ENCODE measurements around the gene INTS6.
A peak's percentile ranks its signal among the peaks of the same experiment; 100 is the strongest.

The INTS6 gene

DNA sequence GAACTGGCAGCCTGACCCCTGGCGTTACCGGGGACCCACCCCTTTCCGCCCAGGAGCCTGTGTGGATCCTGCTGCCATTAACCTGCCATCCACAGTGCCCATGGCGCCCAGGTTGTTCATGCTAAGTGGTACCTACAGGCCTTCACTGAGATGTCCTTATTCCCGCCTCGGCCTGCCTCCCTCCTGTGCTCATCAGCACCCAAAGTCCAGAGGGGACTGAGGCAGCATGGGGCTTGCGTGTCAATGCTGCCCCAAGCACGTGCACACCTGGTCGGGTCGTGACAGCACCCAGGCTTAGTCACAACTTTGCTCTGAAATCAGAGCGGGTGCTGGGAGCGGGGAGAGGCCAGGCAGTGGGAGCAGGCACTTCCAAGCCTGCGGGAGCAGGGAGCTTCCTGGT is 3.7 kb upstream of the INTS6 start:
- no peak for DNase-seq (ENCODE audit: low read depth)

- no peak for DNase-seq (ENCODE audit: low read depth)
Measured at GRCh38 chr13:51455532-51455931, 2.7 kb upstream of the INTS6 start.

DNA sequence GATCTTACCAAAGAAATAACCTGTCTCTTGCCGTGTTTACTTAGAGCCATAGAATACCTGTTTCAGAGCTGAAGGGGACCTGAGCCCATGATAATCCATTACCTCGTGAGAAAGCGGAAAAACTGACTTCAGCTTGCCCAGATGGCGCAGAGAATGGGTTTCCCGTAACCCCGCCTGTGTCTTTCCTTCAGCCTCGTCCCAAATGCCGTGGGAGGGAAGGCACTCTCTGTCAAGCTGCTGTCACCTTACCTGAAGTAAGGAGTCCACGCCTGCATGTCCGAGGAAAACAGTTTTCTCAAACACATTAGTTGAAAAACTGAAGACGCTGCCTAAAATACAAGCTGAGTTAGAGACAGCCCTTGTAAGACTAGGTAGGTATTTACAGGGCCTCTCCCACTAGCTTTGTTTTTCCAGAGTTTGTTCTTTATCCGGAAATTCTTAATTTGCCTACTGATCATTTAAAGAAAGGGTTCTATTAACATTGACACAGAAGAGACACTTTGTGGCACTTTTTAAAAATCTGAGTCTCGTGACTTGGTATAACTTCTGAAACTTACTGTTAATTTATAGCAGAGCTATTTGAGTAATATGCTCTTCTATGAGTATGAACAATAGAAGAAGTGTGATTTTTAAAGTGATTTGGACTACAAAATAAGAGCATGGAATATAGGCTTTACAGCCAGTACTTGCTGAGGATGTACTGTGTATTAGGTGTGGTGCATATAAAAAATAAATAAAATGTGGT is 1.3 kb upstream of the INTS6 start:
- DNase-seq (ENCODE audit: low read depth): peak; percentile 32

- DNase-seq (ENCODE audit: low read depth): peak; percentile 75
Measured at GRCh38 chr13:51453207-51453958, 547 bp upstream of the INTS6 start.

DNA sequence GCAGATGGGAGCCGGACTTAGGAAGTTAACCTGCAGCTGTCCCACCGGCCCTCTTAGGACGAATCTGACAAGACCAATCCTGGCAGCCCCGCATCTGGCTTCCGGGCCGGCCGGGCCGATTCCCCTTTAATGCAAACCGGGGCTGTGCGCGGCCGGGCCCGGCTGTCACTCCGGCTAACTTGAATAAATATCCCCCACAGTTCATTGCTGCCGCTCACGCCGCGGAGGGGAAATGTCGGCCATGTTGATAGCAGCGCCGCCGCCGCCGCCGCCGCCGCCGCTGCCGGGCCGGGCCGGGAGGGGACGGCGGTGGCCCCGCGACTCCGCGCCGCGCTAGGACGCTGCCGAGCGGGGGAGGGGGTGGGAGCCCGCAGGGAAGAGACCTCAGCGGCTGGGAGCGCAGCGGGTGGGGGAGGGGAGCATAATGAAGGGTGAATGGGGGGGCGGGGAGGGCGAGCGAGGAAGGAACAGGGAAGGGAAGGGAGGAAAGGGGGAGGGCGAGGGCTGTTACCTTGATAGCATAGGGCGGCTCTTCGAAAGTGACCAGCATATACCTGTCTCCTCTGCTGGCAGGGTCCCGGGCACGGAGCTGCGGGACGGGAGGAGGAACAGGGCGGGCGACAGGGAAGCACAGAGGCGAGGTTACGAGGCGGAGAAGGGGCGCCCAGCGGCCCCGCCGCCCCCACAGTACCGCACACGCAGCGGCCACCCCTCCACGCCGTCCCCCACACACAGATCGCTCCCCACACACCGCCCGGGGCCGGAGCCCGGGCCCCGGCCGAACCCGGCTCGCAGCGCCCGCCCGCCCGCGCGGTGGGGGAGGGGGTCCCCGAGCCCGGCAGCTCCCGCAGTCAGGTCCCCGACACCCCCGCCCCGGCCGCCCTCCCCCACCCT is 1.1 kb downstream of the INTS6 start:
- DNase-seq (ENCODE audit: low read depth): peak; percentile 70

DNA sequence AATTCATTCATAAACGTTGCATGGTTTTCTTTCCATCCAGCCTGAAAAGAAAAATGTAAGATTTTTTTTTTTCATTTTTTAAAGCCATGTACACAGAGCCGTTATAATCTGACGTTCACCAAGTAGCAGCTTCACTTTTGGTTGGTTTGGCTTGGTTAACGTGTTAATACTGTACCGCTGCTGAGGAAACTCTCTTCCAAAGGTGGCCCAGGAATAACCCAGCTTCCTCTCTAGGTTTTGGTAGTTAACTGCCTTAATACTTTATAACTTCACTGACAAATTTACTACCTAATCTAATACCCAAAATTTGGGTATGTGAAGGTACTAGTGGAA is 1.7 kb downstream of the INTS6 start:
- DNase-seq (ENCODE audit: low read depth): no peak

- no peak for DNase-seq (ENCODE audit: low read depth)
Measured at GRCh38 chr13:51449018-51449417, 3.8 kb downstream of the INTS6 start.

DNA sequence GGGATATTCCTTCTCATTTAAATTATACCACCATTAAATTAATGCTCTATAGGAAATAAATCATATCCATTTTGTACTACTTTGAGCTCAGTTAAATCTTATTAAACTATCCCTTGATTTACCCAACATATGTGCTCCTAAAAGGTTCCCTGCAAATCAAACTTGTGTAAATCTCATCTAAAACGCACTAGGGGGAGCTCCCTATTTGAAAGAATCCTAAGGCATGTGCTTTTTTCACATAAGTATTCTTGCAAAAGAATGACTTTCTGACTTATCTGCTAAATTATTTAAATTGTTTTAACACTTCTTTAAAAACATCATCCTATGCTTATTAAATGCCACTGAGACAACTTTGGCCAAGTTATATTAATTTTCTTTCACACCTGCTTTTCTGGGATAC is 7.9 kb downstream of the INTS6 start:
- DNase-seq (ENCODE audit: low read depth): no peak

DNA sequence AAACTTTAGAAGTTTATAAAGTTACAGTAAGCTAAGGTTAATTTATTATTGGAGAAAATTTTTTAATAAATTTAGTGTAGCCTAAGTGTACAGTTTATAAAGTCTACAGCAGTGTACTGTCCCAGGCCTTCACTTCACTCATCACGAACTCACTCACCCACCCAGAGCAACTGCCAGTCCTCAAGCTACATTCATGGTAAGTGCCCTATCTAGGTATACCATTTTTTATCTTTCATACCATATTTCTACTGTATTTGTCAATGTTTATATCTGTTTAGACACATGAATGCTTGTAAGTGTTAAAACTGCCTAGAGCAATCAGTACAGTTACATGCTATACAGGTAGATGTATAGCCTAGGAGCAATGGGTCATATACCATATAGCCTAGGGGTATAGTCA is 12.5 kb downstream of the INTS6 start:
- no peak for DNase-seq (ENCODE audit: low read depth)

GRCh38 chr13:51437550-51438127 is 15.2 kb downstream of the INTS6 start:
- no peak for DNase-seq (ENCODE audit: low read depth)

- DNase-seq (ENCODE audit: low read depth): no peak
Measured at GRCh38 chr13:51435002-51435578, 17.7 kb downstream of the INTS6 start.

GRCh38 chr13:51432576-51432975 is 20.3 kb downstream of the INTS6 start:
- no peak for DNase-seq (ENCODE audit: low read depth)

GRCh38 chr13:51426982-51427381 is 25.9 kb downstream of the INTS6 start:
- no peak for DNase-seq (ENCODE audit: low read depth)

- no peak for DNase-seq (ENCODE audit: low read depth)
Measured at GRCh38 chr13:51425410-51426042, 27.3 kb downstream of the INTS6 start.

- no peak for DNase-seq (ENCODE audit: low read depth)
Measured at GRCh38 chr13:51423766-51424165, 29.1 kb downstream of the INTS6 start.

GRCh38 chr13:51422484-51422883 is 30.4 kb downstream of the INTS6 start:
- DNase-seq (ENCODE audit: low read depth): no peak

DNA sequence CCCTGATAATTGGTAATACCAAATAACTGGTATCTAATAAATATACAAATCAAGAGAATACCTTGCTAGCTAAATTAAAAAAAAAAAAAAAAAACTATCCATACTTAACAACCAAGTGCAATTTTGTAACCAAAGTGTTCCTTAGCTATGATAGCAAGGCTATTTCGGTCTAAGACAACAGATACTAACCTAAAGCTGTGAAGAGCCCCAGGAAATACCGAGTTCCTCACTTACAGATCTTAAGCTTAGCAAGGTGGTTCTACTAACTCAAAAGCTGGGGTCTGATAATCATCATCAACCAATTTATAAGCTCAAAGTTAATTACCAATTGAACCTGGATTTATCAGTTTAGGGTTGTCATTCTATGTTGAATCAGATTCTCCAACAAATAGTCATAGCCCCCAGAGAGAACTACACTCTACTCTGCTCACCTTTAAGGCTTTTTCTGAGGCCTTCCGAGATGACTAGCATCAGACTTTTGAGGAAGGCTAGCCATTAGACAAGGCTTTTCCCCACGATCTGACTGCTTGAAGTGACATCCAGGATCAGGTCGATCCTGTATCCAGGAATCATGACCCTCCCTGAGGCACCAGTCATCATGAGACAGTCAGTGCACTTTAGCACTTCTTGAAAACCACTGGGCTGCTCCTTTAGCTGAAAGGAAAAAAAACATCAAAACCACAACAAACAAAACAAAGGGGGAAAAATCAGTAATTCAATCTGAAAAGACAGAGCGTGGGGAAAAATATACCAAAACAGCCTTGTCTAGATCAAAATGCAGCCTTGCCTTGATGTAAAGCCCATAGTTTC is 31.9 kb downstream of the INTS6 start:
- DNase-seq (ENCODE audit: low read depth): no peak

GRCh38 chr13:51419001-51419636 is 33.7 kb downstream of the INTS6 start:
- no peak for DNase-seq (ENCODE audit: low read depth)

DNA sequence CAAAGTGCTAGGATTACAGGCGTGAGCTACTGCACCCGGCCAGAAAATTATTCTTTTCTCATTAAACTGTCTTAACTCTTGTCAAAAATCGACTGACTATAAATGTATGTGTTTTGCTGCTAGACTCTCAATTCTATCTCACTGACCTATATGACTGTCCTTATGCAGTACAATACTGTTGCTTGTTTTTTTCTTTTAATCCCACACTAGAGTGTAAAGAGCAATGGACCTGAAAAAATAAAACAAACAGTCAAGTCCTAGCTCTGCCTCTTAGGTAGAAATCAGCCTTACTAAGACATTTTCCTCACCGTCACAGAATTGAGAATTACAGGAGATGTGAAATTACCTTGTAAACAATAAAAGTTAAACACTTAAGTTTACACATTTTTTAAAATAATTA is 35.1 kb downstream of the INTS6 start:
- no peak for DNase-seq (ENCODE audit: low read depth)

DNA sequence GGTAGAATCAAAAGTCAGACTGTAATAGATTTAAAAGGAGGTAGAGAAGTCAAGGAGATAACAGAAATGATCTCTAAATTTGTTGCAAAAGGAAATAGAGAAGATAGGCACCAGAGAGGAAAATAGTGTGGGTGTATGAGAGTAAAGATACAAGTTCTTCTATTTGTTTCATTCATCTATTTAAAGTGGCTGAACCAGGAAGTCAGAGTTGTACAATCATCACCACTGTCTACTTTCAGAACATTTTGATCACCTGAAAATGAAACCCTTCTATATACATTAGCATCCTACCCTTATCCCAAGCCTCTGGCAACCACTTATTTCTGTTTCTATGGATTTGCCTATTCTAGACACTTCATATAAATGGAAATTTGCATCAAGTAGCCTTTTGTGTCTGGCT is 36.7 kb downstream of the INTS6 start:
- DNase-seq (ENCODE audit: low read depth): no peak

Data from activated T-cell treated with anti-CD3 and anti-CD28 coated beads for 24 hours (primary cell).